Measurements from ENCODE around the gene RPS25. TPM values are rescaled to one million over a fixed set of nuclear protein-coding genes. Genes with fewer than 3 reads are reported as not detected.
"Not testable (repeated sequence)": the region's sequence is repeated elsewhere in the genome, so short reads cannot be mapped to it uniquely, and the experiment has no call there.

The RPS25 gene
- polyA plus RNA-seq, 3 donors from 2014 or later = 1,543 to 2,582 (median 1,747) TPM

- Mint-ChIP-seq H3K4me3 (peak within 1 kb of the TSS; percentile 91 to 98 (median 96)), H3K4me1 (peaks cover 37 to 41% of the 10 kb centered on the region in 2 donors), H3K27me3 (ENCODE audit: low read depth in 3 of 3) (peaks cover 2 to 4% (median 2%) of the 10 kb centered on the region in 3 donors), H3K9me3 (no peaks in the 10 kb centered on the region), H3K27ac (peak within 1 kb of the TSS; percentile 95 to 99 (median 98)), H3K36me3 (peaks cover 0 to 14% (median 5%) of the 10 kb centered on the region in 3 donors)
- DNase-seq = peak; percentile 95 to 96 (median 95)
Measured at GRCh38 chr11:118997627-118998387, 20.3 kb downstream of the RPS25 start, which contains the start of gene CENATAC. Gene CENATAC, plus strand, starts transcription at chr11:118998138. Its CDS starts 60 bp downstream, at chr11:118998198.

DNA sequence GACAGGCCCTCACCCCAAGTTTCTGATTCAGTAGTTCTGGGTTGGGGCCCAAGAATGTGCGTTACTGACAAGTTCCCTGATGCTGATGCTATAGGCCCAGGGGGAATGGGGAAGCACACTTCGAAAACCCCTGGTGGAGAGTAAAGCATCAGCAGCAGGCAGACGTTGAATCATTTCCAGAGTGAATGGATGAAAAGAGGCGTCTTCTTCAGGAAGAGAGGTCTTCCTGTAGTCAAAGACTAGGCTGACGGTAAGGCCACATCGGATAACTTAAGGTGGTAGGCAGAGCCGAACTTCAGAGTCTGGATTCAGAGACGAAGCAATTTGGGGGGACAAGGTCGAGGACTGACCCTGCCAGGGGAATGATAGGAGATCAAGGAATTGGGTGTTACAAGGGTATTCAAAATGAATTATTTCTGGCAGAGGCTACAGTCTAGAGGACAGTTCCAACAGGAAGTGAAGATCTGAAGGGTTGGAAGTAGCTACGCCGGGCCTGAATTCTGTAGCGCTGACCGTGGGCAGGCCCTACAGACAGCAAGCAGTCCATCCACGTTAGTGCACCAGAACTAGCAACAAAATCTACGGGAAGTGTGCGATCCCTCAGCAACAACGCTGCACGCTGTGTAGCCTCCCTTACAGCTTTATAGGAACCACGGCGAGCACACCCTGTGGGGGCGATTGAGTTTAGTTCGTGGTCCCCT, 21.1 kb downstream of the RPS25 start:
- peak in 1 of 3 donors; percentile 15 for DNase-seq
- peak overlapping the region; percentile 91 to 98 (median 96) for H3K4me3 Mint-ChIP-seq
- peaks cover 0 to 14% (median 4%) of the 10 kb centered on the region in 3 donors for H3K36me3 Mint-ChIP-seq
- peak overlapping the region; percentile 95 to 99 (median 98) for H3K27ac Mint-ChIP-seq
- H3K4me1 Mint-ChIP-seq = peaks cover 37 to 41% of the 10 kb centered on the region in 2 donors
- H3K9me3 Mint-ChIP-seq = no peaks in the 10 kb centered on the region
- H3K27me3 Mint-ChIP-seq (ENCODE audit: low read depth in 3 of 3) = peaks cover 2 to 4% (median 2%) of the 10 kb centered on the region in 3 donors

- H3K4me1 Mint-ChIP-seq; DNase-seq; H3K27ac Mint-ChIP-seq; H3K9me3 Mint-ChIP-seq; H3K36me3 Mint-ChIP-seq; H3K4me3 Mint-ChIP-seq; H3K27me3 Mint-ChIP-seq (ENCODE audit: low read depth in 3 of 3): not testable (repeated sequence)
Measured at GRCh38 chr11:118991486-118992038, 26.6 kb downstream of the RPS25 start.

- Mint-ChIP-seq H3K4me3 (no peak overlapping the region), H3K9me3 (no peaks in the 10 kb centered on the region), H3K4me1 (no peaks in the 10 kb centered on the region), H3K27ac (no peak overlapping the region), H3K27me3 (ENCODE audit: low read depth in 3 of 3) (peaks cover 0 to 3% (median 0%) of the 10 kb centered on the region in 3 donors), H3K36me3 (no peaks in the 10 kb centered on the region)
- no peak for DNase-seq
Measured at GRCh38 chr11:118988280-118988679, 29.9 kb downstream of the RPS25 start.

GRCh38 chr11:118984825-118985224, 33.3 kb downstream of the RPS25 start:
- H3K4me1 Mint-ChIP-seq = no peaks in the 10 kb centered on the region
- H3K36me3 Mint-ChIP-seq = no peaks in the 10 kb centered on the region
- H3K9me3 Mint-ChIP-seq = no peaks in the 10 kb centered on the region
- H3K4me3 Mint-ChIP-seq = no peak overlapping the region
- H3K27ac Mint-ChIP-seq = no peak overlapping the region
- no peak for DNase-seq
- H3K27me3 Mint-ChIP-seq (ENCODE audit: low read depth in 3 of 3) = peaks cover 0 to 3% (median 0%) of the 10 kb centered on the region in 3 donors

- H3K4me1 Mint-ChIP-seq; DNase-seq; H3K36me3 Mint-ChIP-seq; H3K9me3 Mint-ChIP-seq; H3K4me3 Mint-ChIP-seq; H3K27ac Mint-ChIP-seq; H3K27me3 Mint-ChIP-seq (ENCODE audit: low read depth in 3 of 3): not testable (repeated sequence)
Measured at GRCh38 chr11:118984337-118984736, 33.8 kb downstream of the RPS25 start.

DNA sequence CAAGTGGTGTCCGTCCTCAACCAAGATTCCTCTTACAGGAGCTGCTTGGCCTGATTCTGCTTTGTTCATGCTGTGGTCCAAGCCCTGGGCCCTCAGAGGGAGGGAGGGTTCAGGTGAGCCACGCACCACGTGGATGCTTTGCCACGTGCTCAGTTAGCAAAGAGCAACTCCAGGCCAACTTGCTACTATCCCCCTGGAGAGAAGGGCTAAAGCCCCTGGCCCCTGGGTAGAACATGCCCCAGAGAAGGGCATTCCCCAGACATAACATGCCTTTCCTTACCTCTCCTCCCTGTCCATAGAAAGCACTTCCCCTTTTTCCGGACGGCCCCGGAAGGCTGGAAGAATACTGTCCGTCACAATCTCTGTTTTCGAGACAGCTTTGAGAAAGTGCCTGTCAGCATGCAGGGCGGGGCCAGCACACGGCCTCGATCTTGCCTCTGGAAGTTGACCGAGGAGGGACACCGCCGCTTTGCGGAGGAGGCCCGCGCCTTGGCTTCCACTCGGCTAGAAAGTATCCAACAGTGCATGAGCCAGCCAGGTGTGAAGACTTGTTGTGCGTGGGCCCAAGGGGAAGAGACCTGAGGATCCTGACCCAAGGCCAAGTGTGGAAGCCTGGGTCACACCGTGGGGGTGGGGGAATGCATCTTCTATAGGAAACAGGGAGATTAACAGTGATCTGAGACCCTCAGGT, 37.8 kb downstream of the RPS25 start:
- Mint-ChIP-seq H3K9me3 (no peaks in the 10 kb centered on the region), H3K4me1 (no peaks in the 10 kb centered on the region), H3K27ac (no peak overlapping the region)

GRCh38 chr11:118979434-118979833, 38.7 kb downstream of the RPS25 start:
- H3K4me3 Mint-ChIP-seq = no peak overlapping the region
- no peaks in the 10 kb centered on the region for H3K36me3 Mint-ChIP-seq

More for the DNA sequence above, 37.8 kb downstream of the RPS25 start:
- no peak for DNase-seq
- H3K36me3 Mint-ChIP-seq = no peaks in the 10 kb centered on the region
- peaks cover 0 to 3% (median 0%) of the 10 kb centered on the region in 3 donors for H3K27me3 Mint-ChIP-seq (ENCODE audit: low read depth in 3 of 3)
- H3K4me3 Mint-ChIP-seq = no peak overlapping the region

DNA sequence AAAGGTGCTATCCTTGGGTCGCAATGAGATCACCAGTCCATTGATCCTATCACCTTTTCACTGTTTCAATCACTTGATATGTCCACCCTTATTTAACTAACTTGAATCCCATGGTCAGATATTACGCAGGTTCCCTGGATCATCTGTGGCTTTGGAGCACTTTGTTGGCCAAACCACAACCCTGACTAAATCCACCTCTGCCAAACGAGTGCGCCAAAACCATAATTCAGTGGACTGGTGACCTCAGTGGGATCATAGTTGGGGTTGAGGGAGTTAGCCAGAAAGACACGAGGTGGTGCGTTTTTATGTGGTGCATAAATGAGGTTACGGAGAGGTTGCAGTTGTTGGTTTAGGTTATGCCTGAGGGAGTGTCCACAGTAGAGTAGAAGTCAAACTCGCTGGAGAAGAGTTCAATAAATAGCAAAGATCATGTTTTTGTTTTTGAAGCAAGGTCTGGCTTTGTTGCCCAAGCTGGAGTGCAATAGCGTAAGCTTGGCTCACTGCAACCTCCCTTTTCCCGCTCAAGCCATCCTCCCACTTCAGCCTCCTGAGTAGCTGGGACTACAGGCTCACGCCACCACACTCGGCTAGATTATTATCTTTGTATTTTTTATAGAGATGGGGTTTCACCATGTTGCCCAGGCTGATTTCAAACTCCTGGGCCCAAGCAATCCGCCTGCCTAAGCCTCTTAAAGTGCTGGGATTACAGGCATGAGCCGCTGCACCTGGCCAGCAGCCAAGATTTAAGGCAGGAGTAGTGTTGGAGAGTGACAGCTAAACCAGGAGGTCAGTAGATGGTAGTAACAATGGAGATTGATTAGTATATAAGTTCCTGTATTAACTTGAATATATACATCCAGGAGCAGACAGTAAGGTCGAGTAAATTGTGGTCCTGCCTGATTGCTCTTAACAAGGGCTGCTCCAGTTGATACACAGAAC, 42.1 kb downstream of the RPS25 start:
- H3K9me3 Mint-ChIP-seq = no peaks in the 10 kb centered on the region
- no peak for DNase-seq
- H3K27ac Mint-ChIP-seq = no peak overlapping the region
- H3K27me3 Mint-ChIP-seq (ENCODE audit: low read depth in 3 of 3) = peaks cover 0 to 6% (median 3%) of the 10 kb centered on the region in 3 donors
- no peak overlapping the region for H3K4me3 Mint-ChIP-seq
- no peaks in the 10 kb centered on the region for H3K4me1 Mint-ChIP-seq
- no peaks in the 10 kb centered on the region for H3K36me3 Mint-ChIP-seq

More at GRCh38 chr11:118979434-118979833, 38.7 kb downstream of the RPS25 start:
- peaks cover 0 to 3% (median 0%) of the 10 kb centered on the region in 3 donors for H3K27me3 Mint-ChIP-seq (ENCODE audit: low read depth in 3 of 3)
- H3K4me1 Mint-ChIP-seq = no peaks in the 10 kb centered on the region
- no peak for DNase-seq
- H3K27ac Mint-ChIP-seq = no peak overlapping the region
- H3K9me3 Mint-ChIP-seq = no peaks in the 10 kb centered on the region

- Mint-ChIP-seq H3K27me3 (ENCODE audit: low read depth in 3 of 3) (peaks cover 0 to 7% (median 3%) of the 10 kb centered on the region in 3 donors), H3K9me3 (no peaks in the 10 kb centered on the region), H3K36me3 (no peaks in the 10 kb centered on the region), H3K27ac (no peak overlapping the region), H3K4me1 (no peaks in the 10 kb centered on the region), H3K4me3 (no peak overlapping the region)
- DNase-seq = no peak
Measured at GRCh38 chr11:118973985-118974384, 44.2 kb downstream of the RPS25 start.

DNA sequence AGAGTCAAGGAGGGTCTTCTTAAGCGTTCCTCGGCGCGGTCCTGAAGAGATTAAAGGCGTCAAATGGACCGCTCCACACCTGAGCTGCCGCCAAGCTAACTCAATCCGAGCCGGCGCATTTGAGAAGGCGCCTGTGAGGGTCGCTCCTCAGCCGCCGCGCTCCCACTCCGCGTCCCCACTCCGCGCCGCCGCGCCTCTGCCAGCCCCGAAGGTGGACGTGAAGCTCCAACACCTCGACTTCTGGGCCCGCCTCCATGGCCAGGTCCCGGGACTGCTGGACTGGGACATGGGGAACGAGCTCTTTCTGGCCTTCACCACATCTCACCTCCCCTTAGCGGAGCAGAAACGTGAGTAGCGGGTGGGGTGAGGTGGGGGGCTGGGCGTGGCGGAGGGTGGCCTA, 46.5 kb downstream of the RPS25 start, which contains the start of gene FOXR1:
FOXR1 (plus strand) TSS at position 116 of the 400 bp plus-strand sequence; CDS start at position 287, 171 bp downstream.
- H3K36me3 Mint-ChIP-seq = no peaks in the 10 kb centered on the region

GRCh38 chr11:118969508-118969907, 48.6 kb downstream of the RPS25 start:
- H3K36me3 Mint-ChIP-seq = not testable (repeated sequence)

More for the DNA sequence above, 46.5 kb downstream of the RPS25 start, which contains the start of gene FOXR1:
- Mint-ChIP-seq H3K4me3 (no peak within 1 kb of the TSS), H3K27me3 (ENCODE audit: low read depth in 3 of 3) (peaks cover 2 to 5% (median 3%) of the 10 kb centered on the region in 3 donors), H3K9me3 (no peaks in the 10 kb centered on the region), H3K27ac (no peak within 1 kb of the TSS), H3K4me1 (no peaks in the 10 kb centered on the region)
- no peak for DNase-seq

More at GRCh38 chr11:118969508-118969907, 48.6 kb downstream of the RPS25 start:
- DNase-seq; H3K4me1 Mint-ChIP-seq; H3K9me3 Mint-ChIP-seq; H3K4me3 Mint-ChIP-seq; H3K27me3 Mint-ChIP-seq (ENCODE audit: low read depth in 3 of 3); H3K27ac Mint-ChIP-seq: not testable (repeated sequence)

Measured in immature natural killer cell (primary cell).